AG04449 (cell line): Measurements from ENCODE around the gene SPSB1.
A peak's percentile ranks its signal among the peaks of the same experiment; 100 is the strongest.

ENCODE experiments used
- CTCF ChIA-PET: fragments of 350-600 bp; formaldehyde crosslinking; extraction: SDS; loops from one replicate; lab custom pipeline; 2021; ENCODE audit warnings: antibody characterized with exemption; lab: Yijun Ruan, JAX
- POLR2A ChIA-PET: fragments of 400-600, 350-600 bp; formaldehyde crosslinking; extraction: SDS; loops from one replicate; lab custom pipeline; 2020; ENCODE audit warnings: antibody characterized with exemption, inconsistent platforms; lab: Yijun Ruan, JAX
- DNase-seq: peaks from one replicate; pipeline ENCODE4 v3.0.0-alpha.2; 2010; ENCODE audit warnings: low read depth, low spot score
- H3K4me3 ChIP-seq: 2 replicates; pipeline ENCODE4 v1.5.1; 2011; ENCODE audit warnings: low read depth, mild to moderate bottlenecking, control low read depth, low read length
- CTCF ChIP-seq: IDR thresholded peaks from one replicate; pipeline ENCODE4 v1.5.1; 2011; ENCODE audit warnings: mild to moderate bottlenecking, moderate library complexity, low read length, control low read depth, inconsistent platforms; ENCODE audit not compliant: insufficient read depth; ENCODE audit errors: missing control alignments

Gene SPSB1

GRCh38 chr1:9293533-9294404, 1.1 kb downstream of the SPSB1 start:
- no peak for DNase-seq
- peak overlapping the region; percentile 83 for H3K4me3 ChIP-seq
- ChIA-PET POLR2A (no interaction called here), CTCF (no interaction called here)
- TF ChIP-seq CTCF = no peak

GRCh38 chr1:9294405-9294773, 1.7 kb downstream of the SPSB1 start:
- DNase-seq = no peak
- CTCF ChIA-PET = interaction anchor here (0.6 to 2.1 kb wide), 5 partner anchors 22 to 201 kb away, joined by 3 to 7 read pairs (median 3); no protein-coding TSS in a partner anchor
- H3K4me3 ChIP-seq = peak overlapping the region; percentile 83
- POLR2A ChIA-PET = interaction anchor here (0.6 kb wide), 1 partner anchor 144 kb away, joined by 3 read pairs; no protein-coding TSS in a partner anchor
- no peak for TF ChIP-seq CTCF

- no peak for DNase-seq
- peak; percentile 25 for TF ChIP-seq CTCF
- CTCF ChIA-PET = interaction anchor here (0.6 to 2.1 kb wide), 6 partner anchors 23 to 200 kb away, joined by 3 to 7 read pairs (median 3); no protein-coding TSS in a partner anchor
- H3K4me3 ChIP-seq = peak overlapping the region; percentile 83
- POLR2A ChIA-PET = interaction anchor here (0.6 kb wide), 2 partner anchors 23 to 143 kb away, joined by 3 read pairs; no protein-coding TSS in a partner anchor
Measured at GRCh38 chr1:9294910-9295636, 2.4 kb downstream of the SPSB1 start.

GRCh38 chr1:9295884-9296283, 3.2 kb downstream of the SPSB1 start:
- POLR2A ChIA-PET = interaction anchor here (0.6 kb wide), 1 partner anchor 22 kb away, joined by 3 read pairs; no protein-coding TSS in a partner anchor
- DNase-seq = no peak
- H3K4me3 ChIP-seq = no peak overlapping the region
- CTCF ChIA-PET = interaction anchor here (0.7 to 2.1 kb wide), 3 partner anchors 24 to 194 kb away, joined by 3 to 7 read pairs (median 3); no protein-coding TSS in a partner anchor
- TF ChIP-seq CTCF = no peak

- TF ChIP-seq CTCF = no peak
- ChIA-PET POLR2A (no interaction called here), CTCF (interaction anchor here (1.1 to 2.2 kb wide), 2 partner anchors 17 to 158 kb away, joined by 3 to 10 read pairs; no protein-coding TSS in a partner anchor)
- no peak for DNase-seq
- no peak overlapping the region for H3K4me3 ChIP-seq
Measured at GRCh38 chr1:9296850-9297249, 4.2 kb downstream of the SPSB1 start.
